Hepatocyte (in vitro differentiated cells): ENCODE data around the gene DOCK7. TPM values are rescaled to one million over a fixed set of nuclear protein-coding genes. Genes with fewer than 3 reads are reported as not detected.

ENCODE experiments used
- DNase-seq: peaks from one replicate; pipeline ENCODE4 v3.0.0-alpha.2; 2016; ENCODE audit warnings: low spot score
- H2AFZ ChIP-seq: fragments of 200-600 bp; sonication (generic); 2 replicates; pipeline ENCODE4 v1.6.0; 2016; ENCODE audit warnings: antibody characterized with exemption, mild to moderate bottlenecking
- H3K27ac ChIP-seq: fragments of 200-600 bp; sonication (generic); 2 replicates; pipeline ENCODE4 v1.5.1; 2016; ENCODE audit warnings: mild to moderate bottlenecking
- H3K27me3 ChIP-seq: fragments of 200-600 bp; sonication (generic); 2 replicates; pipeline ENCODE4 v1.6.1; 2016
- H3K36me3 ChIP-seq: fragments of 200-600 bp; sonication (generic); replicated peaks from 2 replicates; pipeline ENCODE4 v1.5.1; 2016; ENCODE audit warnings: low read depth; ENCODE audit not compliant: insufficient read depth
- H3K4me1 ChIP-seq: fragments of 200-600 bp; sonication (generic); 2 replicates; pipeline ENCODE4 v1.5.1; 2016; ENCODE audit warnings: mild to moderate bottlenecking, moderate library complexity; ENCODE audit not compliant: insufficient read depth
- H3K4me2 ChIP-seq: fragments of 200-600 bp; sonication (generic); 2 replicates; pipeline ENCODE4 v1.6.0; 2016
- H3K4me3 ChIP-seq: fragments of 200-600 bp; sonication (generic); 2 replicates; pipeline ENCODE4 v1.5.1; 2016; ENCODE audit warnings: mild to moderate bottlenecking
- H3K79me2 ChIP-seq: fragments of 200-600 bp; sonication (generic); 2 replicates; pipeline ENCODE4 v1.6.0; 2017; ENCODE audit warnings: mild to moderate bottlenecking
- H3K9me2 ChIP-seq: fragments of 200-600 bp; sonication (generic); replicated peaks from 2 replicates; pipeline ENCODE4 v1.6.0; 2017; ENCODE audit warnings: mild to moderate bottlenecking; ENCODE audit not compliant: insufficient read depth
- H3K9me3 ChIP-seq: fragments of 200-600 bp; sonication (generic); 2 replicates; pipeline ENCODE4 v1.5.1; 2016; ENCODE audit warnings: low read depth, mild to moderate bottlenecking
- H4K20me1 ChIP-seq: fragments of 200-600 bp; sonication (generic); 2 replicates; pipeline ENCODE4 v1.6.0; 2016; ENCODE audit warnings: mild to moderate bottlenecking; ENCODE audit not compliant: insufficient read depth, poor library complexity, severe bottlenecking
- CTCF ChIP-seq: fragments of 200-600 bp; sonication (generic); IDR thresholded peaks from 2 replicates; pipeline ENCODE4 v1.5.1; 2016; ENCODE audit warnings: antibody characterized with exemption, mild to moderate bottlenecking; ENCODE audit not compliant: poor library complexity
- EZH2 ChIP-seq: fragments of 200-600 bp; sonication (generic); IDR thresholded peaks from 2 replicates; pipeline ENCODE4 v1.6.1; 2016; ENCODE audit warnings: antibody characterized with exemption, mild to moderate bottlenecking, borderline replicate concordance
- EZH2phosphoT487 ChIP-seq: fragments of 200-600 bp; sonication (generic); IDR thresholded peaks from one replicate; pipeline ENCODE4 v1.6.1; 2018; ENCODE audit warnings: antibody characterized with exemption, mild to moderate bottlenecking, low read depth, moderate library complexity; ENCODE audit not compliant: unreplicated experiment, severe bottlenecking
- WGBS: methylation state at CpG from one replicate; pipeline ENCODE4 v1.1.6; 2016; ENCODE audit warnings: low lambda C conversion rate; ENCODE audit errors: missing lambda C conversion rate; 5-methylcytosine and 5-hydroxymethylcytosine counted together
- polyA plus RNA-seq: library from polyadenylated mRNA; unstranded; fragments of >200 nt; fragmentation: Nextera tagmentation; extraction: Ambion mirVana; gene quantifications from 2 replicates; pipeline ENCODE4 v1.2.1, GENCODE V29; 2016
- total RNA-seq: library from RNA; depleted of rRNA; stranded (reverse); fragments of >200 nt; gene quantifications from 2 replicates; pipeline ENCODE4 v1.2.3, GENCODE V29; 2014

DOCK7 gene
- total and polyA plus RNA-seq, 2 experiments from 2014 or later, result 22.4 to 53.4 TPM

- Histone ChIP-seq H3K9me2 (no peaks in the 10 kb centered on the region), H3K4me3 (no peak overlapping the region), H3K4me1 (peaks cover 3% of the 10 kb centered on the region), H3K36me3 (no peaks in the 10 kb centered on the region), H3K4me2 (no peak overlapping the region), H3K79me2 (no peaks in the 10 kb centered on the region), H3K27ac (no peak overlapping the region), H3K27me3 (no peaks in the 10 kb centered on the region), H2AFZ (no peak overlapping the region), H4K20me1 (no peaks in the 10 kb centered on the region), H3K9me3 (no peaks in the 10 kb centered on the region)
- DNase-seq, result no peak
- no peak for TF ChIP-seq CTCF
- no peak for TF ChIP-seq EZH2phosphoT487
- no peak for TF ChIP-seq EZH2
Observed at GRCh38 chr1:62608905-62609304, 79.3 kb downstream of the DOCK7 start.

- 93% methylated on average over 2 of the region's 2 CpGs for whole genome bisulfite sequencing
- no peaks in the 10 kb centered on the region for H4K20me1 ChIP-seq
- no peak overlapping the region for H3K4me2 ChIP-seq
- TF ChIP-seq CTCF (no peak), EZH2 (no peak), EZH2phosphoT487 (no peak)
- H3K9me3 ChIP-seq, result no peaks in the 10 kb centered on the region
- no peak overlapping the region for H2AFZ ChIP-seq
- no peaks in the 10 kb centered on the region for H3K36me3 ChIP-seq
- no peak for DNase-seq
- H3K9me2 ChIP-seq, result no peaks in the 10 kb centered on the region
- H3K4me1 ChIP-seq, result peaks cover 11% of the 10 kb centered on the region
- peaks cover 5% of the 10 kb centered on the region for H3K79me2 ChIP-seq
- no peak overlapping the region for H3K4me3 ChIP-seq
- no peak overlapping the region for H3K27ac ChIP-seq
- no peaks in the 10 kb centered on the region for H3K27me3 ChIP-seq
Observed at GRCh38 chr1:62601457-62601856, 86.7 kb downstream of the DOCK7 start.

- peak overlapping the region; percentile 13 for H3K27ac ChIP-seq
- H3K9me2 ChIP-seq, result no peaks in the 10 kb centered on the region
- WGBS, result 80% methylated on average over 5 of the region's 5 CpGs
- H3K4me2 ChIP-seq, result peak overlapping the region; percentile 21
- H3K36me3 ChIP-seq, result no peaks in the 10 kb centered on the region
- no peaks in the 10 kb centered on the region for H3K27me3 ChIP-seq
- no peaks in the 10 kb centered on the region for H3K9me3 ChIP-seq
- H3K4me1 ChIP-seq, result peaks cover 14% of the 10 kb centered on the region
- TF ChIP-seq EZH2phosphoT487 (no peak), CTCF (no peak), EZH2 (no peak)
- no peak overlapping the region for H2AFZ ChIP-seq
- DNase-seq, result no peak
- H4K20me1 ChIP-seq, result no peaks in the 10 kb centered on the region
- H3K79me2 ChIP-seq, result peaks cover 5% of the 10 kb centered on the region
- no peak overlapping the region for H3K4me3 ChIP-seq
Observed at GRCh38 chr1:62599044-62599443, 89.1 kb downstream of the DOCK7 start.

GRCh38 chr1:62597281-62597680 is 90.9 kb downstream of the DOCK7 start, which contains the start of gene ANGPTL3:
Gene ANGPTL3, plus strand, starts transcription at chr1:62597520. Its CDS starts 47 bp downstream, at chr1:62597567.
- Histone ChIP-seq H3K4me2 (peak within 1 kb of the TSS; percentile 21), H3K9me2 (no peaks in the 10 kb centered on the region), H3K4me1 (peaks cover 18% of the 10 kb centered on the region), H2AFZ (no peak within 1 kb of the TSS), H3K9me3 (no peaks in the 10 kb centered on the region), H3K27me3 (no peaks in the 10 kb centered on the region), H3K36me3 (no peaks in the 10 kb centered on the region), H3K27ac (no peak within 1 kb of the TSS), H3K79me2 (peaks cover 5% of the 10 kb centered on the region), H4K20me1 (no peaks in the 10 kb centered on the region), H3K4me3 (peak within 1 kb of the TSS; percentile 8)
- TF ChIP-seq CTCF, result no peak
- no peak for TF ChIP-seq EZH2
- no peak for TF ChIP-seq EZH2phosphoT487
- 61% methylated on average over 3 of the region's 3 CpGs for WGBS
- peak; percentile 18 for DNase-seq
